AG09309 (cell line): Measurements from ENCODE around the gene KBTBD13.
A peak's percentile ranks its signal among the peaks of the same experiment; 100 is the strongest.

Experiments
- DNase-seq: peaks from one replicate; pipeline ENCODE4 v3.0.0-alpha.2; 2010; ENCODE audit warnings: low read depth
- H3K4me3 ChIP-seq: 2 replicates; pipeline ENCODE4 v1.5.1; 2011; ENCODE audit warnings: mild to moderate bottlenecking, low read depth, low read length, moderate library complexity; ENCODE audit not compliant: control insufficient read depth
- TF ChIP-seq, protein P1 (sequence below): IDR thresholded peaks from 2 replicates; pipeline ENCODE4 v1.5.1; 2011; ENCODE audit warnings: mild to moderate bottlenecking, low read depth, low read length, inconsistent platforms; ENCODE audit not compliant: insufficient read depth, control insufficient read depth; ENCODE audit errors: missing control alignments

Gene KBTBD13

DNA sequence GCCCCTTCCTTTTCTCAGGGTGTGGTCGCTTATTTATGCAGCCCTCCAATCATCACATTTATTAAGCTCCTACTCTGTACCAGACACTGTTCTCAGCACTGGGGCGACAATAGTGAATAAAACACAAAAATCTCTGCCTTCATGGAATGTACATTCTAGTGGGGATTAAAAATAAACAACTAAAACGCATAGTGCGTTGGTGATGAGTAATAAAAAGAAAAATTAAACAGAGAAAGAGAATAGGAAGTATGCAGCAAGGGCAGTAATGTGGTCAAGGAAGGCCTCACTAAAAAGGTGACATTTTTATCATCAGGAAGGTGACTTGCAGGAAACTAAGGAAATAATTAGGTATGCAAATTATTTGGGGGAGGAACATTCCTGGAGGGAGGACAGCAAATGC lies 26.3 kb upstream of the KBTBD13 start:
- TF ChIP-seq, protein P1, sequence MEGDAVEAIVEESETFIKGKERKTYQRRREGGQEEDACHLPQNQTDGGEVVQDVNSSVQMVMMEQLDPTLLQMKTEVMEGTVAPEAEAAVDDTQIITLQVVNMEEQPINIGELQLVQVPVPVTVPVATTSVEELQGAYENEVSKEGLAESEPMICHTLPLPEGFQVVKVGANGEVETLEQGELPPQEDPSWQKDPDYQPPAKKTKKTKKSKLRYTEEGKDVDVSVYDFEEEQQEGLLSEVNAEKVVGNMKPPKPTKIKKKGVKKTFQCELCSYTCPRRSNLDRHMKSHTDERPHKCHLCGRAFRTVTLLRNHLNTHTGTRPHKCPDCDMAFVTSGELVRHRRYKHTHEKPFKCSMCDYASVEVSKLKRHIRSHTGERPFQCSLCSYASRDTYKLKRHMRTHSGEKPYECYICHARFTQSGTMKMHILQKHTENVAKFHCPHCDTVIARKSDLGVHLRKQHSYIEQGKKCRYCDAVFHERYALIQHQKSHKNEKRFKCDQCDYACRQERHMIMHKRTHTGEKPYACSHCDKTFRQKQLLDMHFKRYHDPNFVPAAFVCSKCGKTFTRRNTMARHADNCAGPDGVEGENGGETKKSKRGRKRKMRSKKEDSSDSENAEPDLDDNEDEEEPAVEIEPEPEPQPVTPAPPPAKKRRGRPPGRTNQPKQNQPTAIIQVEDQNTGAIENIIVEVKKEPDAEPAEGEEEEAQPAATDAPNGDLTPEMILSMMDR = no peak
- no peak overlapping the region for H3K4me3 ChIP-seq
- no peak for DNase-seq

DNA sequence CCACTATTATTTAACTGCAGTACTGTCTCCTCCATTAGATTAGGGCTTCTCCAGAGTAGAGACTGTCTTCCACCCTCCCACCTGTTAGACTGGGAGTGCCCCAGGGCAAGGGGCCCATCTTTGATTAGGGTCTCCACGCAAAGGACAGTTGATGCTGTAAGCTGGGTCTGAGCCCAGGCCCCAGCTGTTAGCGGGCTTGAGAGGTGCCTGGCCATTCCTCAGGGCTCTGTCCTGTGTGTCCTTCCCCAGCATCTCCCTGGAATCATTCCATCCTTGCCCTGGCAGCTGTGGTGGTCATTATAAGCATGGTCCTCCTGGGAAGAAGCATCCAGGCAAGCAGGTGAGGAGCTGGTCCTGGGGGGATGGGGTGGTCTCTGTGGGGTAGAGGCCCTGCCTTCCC lies 25.3 kb upstream of the KBTBD13 start:
- DNase-seq = no peak
- H3K4me3 ChIP-seq = no peak overlapping the region
- TF ChIP-seq, protein P1 = no peak

DNA sequence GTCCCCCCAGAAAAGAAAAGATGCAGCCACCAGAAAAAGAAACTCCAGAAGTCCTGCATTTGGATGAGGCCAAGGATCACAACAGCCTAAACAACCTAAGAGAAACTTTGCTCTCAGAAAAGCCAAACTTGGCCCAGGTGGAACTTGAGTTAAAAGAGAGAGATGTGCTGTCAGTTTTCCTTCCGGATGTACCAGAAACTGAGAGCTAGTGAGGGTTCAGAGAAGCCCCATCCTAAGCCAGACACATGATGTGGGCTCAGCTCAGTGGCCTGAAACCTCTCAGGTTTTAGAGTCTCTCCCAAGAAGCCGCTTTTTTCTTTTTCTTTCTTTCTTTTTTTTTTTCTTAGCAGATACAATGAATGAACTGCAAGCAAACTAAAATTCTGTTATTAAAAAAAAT lies 23.6 kb upstream of the KBTBD13 start:
- DNase-seq = no peak
- no peak overlapping the region for H3K4me3 ChIP-seq
- TF ChIP-seq, protein P1 = no peak

DNA sequence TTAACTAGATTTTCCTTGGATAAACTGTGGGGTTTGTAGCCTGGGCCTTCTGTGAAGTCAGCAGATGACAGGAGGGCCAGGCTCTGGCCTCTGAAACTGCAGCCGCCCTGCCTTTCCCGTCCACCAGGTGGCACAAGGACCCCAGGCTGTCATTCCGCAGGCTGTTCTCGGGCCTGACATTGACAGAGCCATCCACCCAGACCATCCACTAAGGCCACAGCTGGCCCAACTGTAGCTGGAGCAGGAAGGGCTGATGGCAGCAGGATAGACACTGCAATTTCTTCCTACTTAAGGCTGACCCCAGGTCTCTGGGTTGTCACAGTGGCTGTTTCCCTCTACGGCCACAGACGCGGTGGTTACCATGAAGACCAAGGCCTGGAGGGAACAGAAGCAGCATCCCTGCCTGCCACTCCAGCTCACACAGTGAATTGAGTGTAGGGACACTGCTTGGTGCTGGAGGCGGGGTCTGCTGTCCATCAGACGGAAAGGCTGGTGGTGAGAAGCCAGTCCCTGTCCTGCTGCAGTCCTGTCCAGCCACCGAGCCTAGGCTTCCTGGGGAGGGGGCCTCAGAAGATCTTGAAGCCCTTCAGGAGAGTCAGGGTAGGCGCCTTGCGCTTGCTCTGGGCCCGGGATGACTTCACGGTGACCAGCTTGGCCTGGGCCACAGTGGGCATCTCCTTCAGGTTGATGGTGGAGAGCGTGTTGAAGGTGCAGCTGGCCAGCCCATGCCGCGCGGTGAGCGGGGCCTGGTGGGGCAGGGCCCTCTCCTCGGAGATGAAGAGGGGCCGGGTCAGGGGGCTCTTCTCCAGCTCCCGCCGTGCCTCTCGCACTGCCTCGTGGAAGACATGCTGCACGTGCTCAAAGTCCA lies 22.0 kb upstream of the KBTBD13 start:
- TF ChIP-seq, protein P1 = peak; percentile 99

DNA sequence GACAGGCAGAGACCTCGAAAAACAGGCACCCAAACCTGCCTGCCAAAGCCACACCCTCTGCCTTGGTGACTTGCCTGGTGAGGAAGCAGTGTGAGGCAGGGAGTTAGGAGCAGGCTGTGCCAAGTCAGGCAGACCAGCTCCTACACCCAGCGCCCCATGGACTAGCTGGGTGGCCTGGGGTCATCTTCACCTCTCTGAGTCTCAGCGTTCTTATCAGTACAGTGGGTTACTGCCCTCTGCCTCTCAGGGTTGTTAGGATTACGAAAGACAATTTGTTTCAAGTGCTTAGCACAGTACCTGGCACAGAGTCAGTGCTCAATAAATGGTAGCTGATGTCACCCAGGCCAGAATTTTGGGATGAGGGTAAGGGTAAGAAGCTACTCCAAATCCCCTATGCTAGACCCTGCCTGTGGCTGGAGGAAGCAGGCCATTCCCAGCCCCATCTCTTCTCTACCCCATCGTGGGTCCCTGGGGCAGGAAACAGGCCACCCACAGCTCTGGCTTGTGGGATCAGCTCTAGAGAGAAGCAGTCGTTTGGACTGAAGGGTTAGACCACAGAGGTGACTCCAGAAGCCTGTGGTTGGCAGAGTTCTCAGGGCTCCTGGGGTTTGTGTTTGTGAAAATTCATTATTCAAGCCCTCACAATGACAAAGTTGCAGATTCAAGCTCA lies 21.2 kb upstream of the KBTBD13 start:
- TF ChIP-seq, protein P1 = no peak
- no peak overlapping the region for H3K4me3 ChIP-seq
- no peak for DNase-seq

More for the DNA sequence above, 22.0 kb upstream of the KBTBD13 start:
- H3K4me3 ChIP-seq = no peak overlapping the region
- peak; percentile 24 for DNase-seq

DNA sequence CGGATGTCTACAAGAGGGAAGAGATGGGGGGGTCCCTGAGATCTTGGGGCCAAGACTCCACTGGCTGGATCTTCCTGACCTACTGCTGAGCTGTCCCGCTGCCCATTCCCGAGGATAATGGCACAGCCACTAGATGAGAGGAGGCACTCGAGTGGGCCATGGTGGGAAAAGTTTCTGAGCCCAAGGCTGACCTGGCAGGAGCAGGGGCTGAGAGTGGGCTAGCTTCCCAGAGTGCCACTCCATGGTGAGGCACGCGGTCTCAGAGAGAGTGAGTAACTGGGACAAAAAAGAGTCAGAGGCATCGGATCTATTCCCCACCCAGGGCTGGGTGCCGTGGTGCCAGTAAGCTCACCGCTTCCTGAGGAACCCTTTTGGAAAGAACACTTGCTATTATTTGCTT lies 20.4 kb upstream of the KBTBD13 start:
- TF ChIP-seq, protein P1 = no peak
- no peak overlapping the region for H3K4me3 ChIP-seq
- DNase-seq = no peak
